ENCODE measurements around the gene RCC2.

The RCC2 gene

DNA sequence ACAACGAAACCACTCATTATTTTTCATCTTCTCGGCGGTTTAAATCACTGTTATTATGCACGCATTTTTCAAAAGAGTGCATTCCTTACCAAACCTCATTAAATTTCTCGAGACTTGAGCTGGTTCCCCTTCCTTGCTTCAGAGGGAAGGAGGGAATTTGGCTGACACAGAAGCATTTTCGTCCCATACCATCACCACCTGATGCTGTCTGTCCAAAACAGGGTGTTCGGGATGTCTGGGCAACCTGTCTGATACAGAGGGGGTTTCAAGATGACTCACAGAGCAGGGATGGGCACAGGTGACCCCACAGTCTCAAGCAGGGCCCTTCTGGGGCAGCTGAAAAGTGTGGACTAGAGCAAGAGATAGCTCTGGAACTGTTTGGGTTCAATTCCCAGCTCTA is 12.3 kb upstream of the RCC2 start:
- Mint-ChIP-seq H3K27me3 (ENCODE audit: low read depth) (no peaks in the 10 kb centered on the region), H3K9me3 (no peaks in the 10 kb centered on the region), H3K4me1 (no peaks in the 10 kb centered on the region), H3K4me3 (no peak overlapping the region), H3K36me3 (ENCODE audit: low read depth) (no peaks in the 10 kb centered on the region), H3K27ac (peak overlapping the region in 1 of 3 experiments; percentile 57)
- TF ChIP-seq, protein P1, sequence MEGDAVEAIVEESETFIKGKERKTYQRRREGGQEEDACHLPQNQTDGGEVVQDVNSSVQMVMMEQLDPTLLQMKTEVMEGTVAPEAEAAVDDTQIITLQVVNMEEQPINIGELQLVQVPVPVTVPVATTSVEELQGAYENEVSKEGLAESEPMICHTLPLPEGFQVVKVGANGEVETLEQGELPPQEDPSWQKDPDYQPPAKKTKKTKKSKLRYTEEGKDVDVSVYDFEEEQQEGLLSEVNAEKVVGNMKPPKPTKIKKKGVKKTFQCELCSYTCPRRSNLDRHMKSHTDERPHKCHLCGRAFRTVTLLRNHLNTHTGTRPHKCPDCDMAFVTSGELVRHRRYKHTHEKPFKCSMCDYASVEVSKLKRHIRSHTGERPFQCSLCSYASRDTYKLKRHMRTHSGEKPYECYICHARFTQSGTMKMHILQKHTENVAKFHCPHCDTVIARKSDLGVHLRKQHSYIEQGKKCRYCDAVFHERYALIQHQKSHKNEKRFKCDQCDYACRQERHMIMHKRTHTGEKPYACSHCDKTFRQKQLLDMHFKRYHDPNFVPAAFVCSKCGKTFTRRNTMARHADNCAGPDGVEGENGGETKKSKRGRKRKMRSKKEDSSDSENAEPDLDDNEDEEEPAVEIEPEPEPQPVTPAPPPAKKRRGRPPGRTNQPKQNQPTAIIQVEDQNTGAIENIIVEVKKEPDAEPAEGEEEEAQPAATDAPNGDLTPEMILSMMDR (IDR thresholded peaks at IDR 0.05; ENCODE audit: unreplicated experiment in 3 of 3), result no peak

GRCh38 chr1:17447501-17447992 is 8.1 kb upstream of the RCC2 start:
- TF ChIP-seq, protein P1 (IDR thresholded peaks at IDR 0.05; ENCODE audit: unreplicated experiment in 3 of 3), result no peak
- Mint-ChIP-seq H3K9me3 (no peaks in the 10 kb centered on the region), H3K27me3 (ENCODE audit: low read depth) (no peaks in the 10 kb centered on the region), H3K4me3 (no peak overlapping the region), H3K27ac (no peak overlapping the region), H3K4me1 (no peaks in the 10 kb centered on the region), H3K36me3 (ENCODE audit: low read depth) (no peaks in the 10 kb centered on the region)

DNA sequence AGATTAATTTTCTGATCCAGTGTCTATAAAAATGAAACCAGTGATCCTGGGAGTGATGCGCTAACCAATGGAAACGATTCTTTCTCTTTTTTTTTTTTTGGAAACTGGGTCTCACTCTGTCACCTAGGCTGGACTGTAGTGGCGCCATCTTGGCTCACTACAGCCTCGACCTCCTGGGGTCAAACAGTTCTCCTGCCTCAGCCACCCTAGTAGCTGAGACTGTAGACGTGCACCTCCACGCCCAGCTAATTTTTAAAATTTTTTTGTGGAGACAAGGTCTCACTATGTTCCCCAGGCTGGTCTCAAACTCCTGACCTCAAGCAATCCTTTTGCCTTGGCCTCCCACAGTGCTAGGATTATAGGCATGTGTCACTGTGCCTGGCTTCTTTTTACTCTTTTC is 3.4 kb upstream of the RCC2 start:
- TF ChIP-seq, protein P1 (IDR thresholded peaks at IDR 0.05; ENCODE audit: unreplicated experiment in 3 of 3), result no peak
- Mint-ChIP-seq H3K4me1 (peaks cover 14% of the 10 kb centered on the region), H3K27ac (no peak overlapping the region), H3K4me3 (no peak overlapping the region), H3K27me3 (ENCODE audit: low read depth) (peaks cover 21% of the 10 kb centered on the region), H3K36me3 (ENCODE audit: low read depth) (no peaks in the 10 kb centered on the region), H3K9me3 (no peaks in the 10 kb centered on the region)

GRCh38 chr1:17441993-17442357 is 2.5 kb upstream of the RCC2 start:
- TF ChIP-seq, protein P1 (IDR thresholded peaks at IDR 0.05; ENCODE audit: unreplicated experiment in 3 of 3), result no peak
- Mint-ChIP-seq H3K4me3 (no peak overlapping the region), H3K9me3 (no peaks in the 10 kb centered on the region), H3K4me1 (peaks cover 15% of the 10 kb centered on the region), H3K27me3 (ENCODE audit: low read depth) (peaks cover 21% of the 10 kb centered on the region), H3K36me3 (ENCODE audit: low read depth) (no peaks in the 10 kb centered on the region), H3K27ac (no peak overlapping the region)

DNA sequence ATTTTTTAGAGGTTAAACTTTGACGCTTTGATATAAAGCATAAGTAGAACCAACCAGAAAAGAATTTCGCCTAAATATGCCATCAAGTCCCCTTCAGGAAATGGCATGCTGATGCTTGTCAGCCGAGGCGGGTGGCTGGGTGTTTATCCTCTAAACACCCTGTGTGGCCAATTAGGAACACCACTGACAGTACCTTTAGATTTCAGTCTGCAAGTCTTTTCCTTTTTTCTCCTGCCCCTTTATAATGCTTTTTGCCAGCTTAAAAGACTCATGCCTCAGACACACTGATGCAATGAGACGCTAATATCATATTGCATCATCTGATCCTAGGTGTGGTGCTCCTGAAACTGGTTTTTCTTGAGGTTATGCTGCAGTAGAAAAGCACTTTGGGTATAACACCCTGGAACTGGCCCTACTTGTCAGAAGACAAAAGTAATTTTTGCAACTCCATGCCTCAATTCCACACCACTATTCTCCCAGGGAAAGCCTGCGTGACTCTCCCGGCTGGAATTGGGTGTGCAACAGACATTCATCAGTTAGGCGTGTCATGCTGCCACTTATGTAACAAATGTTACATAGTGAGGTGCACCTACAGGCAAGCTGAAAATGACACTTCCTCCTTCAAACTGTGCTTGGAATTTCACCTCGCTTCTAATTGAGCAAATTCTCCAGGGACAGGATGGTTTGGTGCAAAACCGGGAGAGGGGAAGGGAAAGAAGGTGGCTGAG is 2.0 kb upstream of the RCC2 start:
- Mint-ChIP-seq H3K27me3 (ENCODE audit: low read depth) (peaks cover 21% of the 10 kb centered on the region), H3K27ac (no peak overlapping the region), H3K4me3 (peak overlapping the region; percentile 33 to 73 (median 58)), H3K4me1 (peaks cover 21% of the 10 kb centered on the region), H3K9me3 (no peaks in the 10 kb centered on the region), H3K36me3 (ENCODE audit: low read depth) (no peaks in the 10 kb centered on the region)
- TF ChIP-seq, protein P1 (IDR thresholded peaks at IDR 0.05; ENCODE audit: unreplicated experiment in 3 of 3), result no peak

DNA sequence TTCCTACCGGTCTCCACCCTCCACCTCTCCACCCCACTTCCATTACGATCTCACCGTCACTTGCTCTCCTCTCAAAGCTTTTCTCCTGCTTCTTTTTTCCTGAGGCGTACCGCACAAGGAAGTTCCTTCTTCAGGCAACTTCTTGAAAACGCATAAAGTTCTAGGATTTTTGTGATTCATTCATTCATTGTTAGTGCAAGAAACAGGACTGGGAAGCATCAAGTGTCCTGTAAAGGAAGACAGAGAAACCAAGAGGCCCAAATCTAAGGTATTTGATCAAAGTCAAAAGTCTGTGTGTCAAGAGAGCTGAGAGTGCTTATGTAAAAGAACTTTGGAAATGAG is 1.3 kb upstream of the RCC2 start:
- Mint-ChIP-seq H3K27ac (peak overlapping the region in 2 of 3 experiments; percentile 38 to 58), H3K36me3 (ENCODE audit: low read depth) (no peaks in the 10 kb centered on the region), H3K9me3 (no peaks in the 10 kb centered on the region), H3K27me3 (ENCODE audit: low read depth) (peaks cover 21% of the 10 kb centered on the region), H3K4me1 (peaks cover 22% of the 10 kb centered on the region), H3K4me3 (peak overlapping the region; percentile 82 to 97 (median 83))
- TF ChIP-seq, protein P1 (IDR thresholded peaks at IDR 0.05; ENCODE audit: unreplicated experiment in 3 of 3), result no peak

Data from nephron (organoid).